GM12878 (cell line): ENCODE measurements around the gene ZNF281. TPM values are rescaled to one million over a fixed set of nuclear protein-coding genes. Genes with fewer than 3 reads are reported as not detected.

Experiments
- ATAC-seq: fragments of 200-7000 bp; cut with Tn5 transposase; 3 replicates; pipeline ENCODE4 v1.9.1; 2020; ENCODE audit warnings: mild to moderate bottlenecking, moderate library complexity
- BruUV-seq: library from RNA; stranded (reverse); fragments of 400-500 nt; replicated peaks from 2 replicates; lab custom pipeline; 2021; lab: Mats Ljungman, UMichigan
- CTCF ChIA-PET: fragments of 300-600 bp; sonication (Branson Sonifier 250); formaldehyde crosslinking; extraction: SDS; loops from one replicate; lab custom pipeline; 2021; ENCODE audit warnings: inconsistent platforms; lab: Yijun Ruan, JAX
- POLR2A ChIA-PET: fragments of 350-600 bp; formaldehyde crosslinking; extraction: SDS; loops from one replicate; lab custom pipeline; 2021; ENCODE audit warnings: inconsistent platforms; lab: Charles Lee
- RAD21 ChIA-PET: fragments of 300-600 bp; sonication (Branson Sonifier 250); formaldehyde crosslinking; loops from one replicate; lab custom pipeline; 2023; ENCODE audit warnings: antibody characterized with exemption; ENCODE audit not compliant: unreplicated experiment; lab: Charles Lee
- SMC1A ChIA-PET: fragments of 300-600 bp; sonication (Branson Sonifier 250); formaldehyde crosslinking; loops from one replicate; lab custom pipeline; 2023; ENCODE audit not compliant: unreplicated experiment, uncharacterized antibody; lab: Charles Lee
- DNase-seq: peaks from one replicate; pipeline ENCODE4 v3.0.0-alpha.2; 2011; ENCODE audit warnings: low read depth, low spot score
- FAIRE-seq: peaks from 3 replicates; lab custom pipeline; 2011; peaks lifted over from hg19 to GRCh38; lab: Jason Lieb, UNC
- H2AFZ ChIP-seq: 2 replicates; pipeline ENCODE4 v1.6.0; 2011; ENCODE audit warnings: low read depth, low read length, control low read depth; ENCODE audit not compliant: control insufficient read depth
- H3K27ac ChIP-seq: 2 replicates; pipeline ENCODE4 v1.5.1; 2011; ENCODE audit warnings: control low read depth; ENCODE audit not compliant: control insufficient read depth, insufficient read depth
- H3K27me3 ChIP-seq, 2 experiments: replicated peaks in 1 of 2; 2 replicates each; pipeline versions ENCODE4 v1.6.0 to v1.6.1; 2011; ENCODE audit warnings: low read length in 1 of 2; ENCODE audit not compliant: control insufficient read depth in 2 of 2, insufficient read depth in 2 of 2
- H3K36me3 ChIP-seq, 2 experiments: 2 replicates each; pipeline ENCODE4 v1.5.1; 2011; ENCODE audit warnings: low read length in 1 of 2; ENCODE audit not compliant: control insufficient read depth in 2 of 2, insufficient read depth in 2 of 2
- H3K4me1 ChIP-seq: 2 replicates; pipeline ENCODE4 v1.6.1; 2011; ENCODE audit warnings: mild to moderate bottlenecking, low read length, moderate library complexity, mixed read lengths; ENCODE audit not compliant: control insufficient read depth, insufficient read depth
- H3K4me2 ChIP-seq: 2 replicates; pipeline ENCODE4 v1.6.0; 2011; ENCODE audit warnings: control low read depth; ENCODE audit not compliant: control insufficient read depth, insufficient read depth
- H3K4me3 ChIP-seq: fragments of 200-600 bp; sonication (generic); 2 replicates; pipeline ENCODE4 v1.5.1; 2016
- H3K79me2 ChIP-seq: 2 replicates; pipeline ENCODE4 v1.6.0; 2011; ENCODE audit warnings: low read length; ENCODE audit not compliant: control insufficient read depth, insufficient read depth
- H3K9ac ChIP-seq: 2 replicates; pipeline ENCODE4 v1.8.0; 2011; ENCODE audit warnings: low read length, control low read depth, mixed read lengths; ENCODE audit not compliant: control insufficient read depth, insufficient read depth
- H3K9me3 ChIP-seq: replicated peaks from 3 replicates; pipeline ENCODE4 v1.5.1; 2011; ENCODE audit warnings: mild to moderate bottlenecking, low read length; ENCODE audit not compliant: control insufficient read depth, insufficient read depth
- H4K20me1 ChIP-seq: 2 replicates; pipeline ENCODE4 v1.6.0; 2011; ENCODE audit not compliant: control insufficient read depth, insufficient read depth
- BCL11A ChIP-seq: IDR thresholded peaks from 2 replicates; pipeline ENCODE4 v1.6.1; 2011; ENCODE audit warnings: low read depth, low read length
- CHD4 ChIP-seq: fragments of 200-600 bp; sonication (generic); IDR thresholded peaks from 2 replicates; pipeline ENCODE4 v1.6.1; 2016; ENCODE audit warnings: mild to moderate bottlenecking
- CUX1 ChIP-seq: IDR thresholded peaks from 2 replicates; pipeline ENCODE4 v1.6.1; 2012; ENCODE audit warnings: improper control_type of control experiment, low read depth, low read length; ENCODE audit not compliant: insufficient replicate concordance
- IRF4 ChIP-seq: IDR thresholded peaks from 2 replicates; pipeline ENCODE4 v1.6.1; 2011; ENCODE audit warnings: low read depth, low read length
- JUND ChIP-seq: IDR thresholded peaks from 2 replicates; pipeline ENCODE4 v1.6.1; 2012; ENCODE audit warnings: low read depth, mild to moderate bottlenecking, low read length, improper control_type of control experiment, moderate library complexity
- MLLT1 ChIP-seq: fragments of 450-650 bp; IDR thresholded peaks from 2 replicates; pipeline ENCODE4 v1.6.1; 2016; ENCODE audit warnings: mild to moderate bottlenecking
- POU2F2 ChIP-seq: IDR thresholded peaks from 3 replicates; pipeline ENCODE4 v1.6.1; 2011; ENCODE audit warnings: low read depth, mild to moderate bottlenecking, low read length, borderline replicate concordance
- RAD51 ChIP-seq: fragments of 450-650 bp; IDR thresholded peaks from 2 replicates; pipeline ENCODE4 v1.6.1; 2016; ENCODE audit warnings: moderate library complexity, mild to moderate bottlenecking, inconsistent platforms
- SUPT20H ChIP-seq: IDR thresholded peaks from 2 replicates; pipeline ENCODE4 v1.6.1; 2011; ENCODE audit warnings: low read depth, mild to moderate bottlenecking, low read length, moderate library complexity, borderline replicate concordance; ENCODE audit not compliant: control insufficient read depth
- ZNF384 ChIP-seq: IDR thresholded peaks from 2 replicates; pipeline ENCODE4 v1.6.1; 2012; ENCODE audit warnings: low read depth, mild to moderate bottlenecking, low read length, improper control_type of control experiment, borderline replicate concordance
- ZNF687 ChIP-seq: fragments of 450-650 bp; IDR thresholded peaks from 2 replicates; pipeline ENCODE4 v1.6.1; 2017; ENCODE audit warnings: mild to moderate bottlenecking, moderate library complexity
- ZZZ3 ChIP-seq: IDR thresholded peaks from 2 replicates; pipeline ENCODE4 v1.6.1; 2011; ENCODE audit warnings: low read depth; ENCODE audit not compliant: control insufficient read depth, insufficient read length
- WGBS: methylation state at CpG from one replicate; pipeline ENCODE4 v1.1.6; 2016; ENCODE audit warnings: low lambda C conversion rate; ENCODE audit not compliant: insufficient replicate concordance, insufficient coverage; ENCODE audit errors: missing lambda C conversion rate; 5-methylcytosine and 5-hydroxymethylcytosine counted together
- in situ Hi-C: fragments of 300-500 bp; cut with MboI; formaldehyde crosslinking; loops from 9 replicates; pipeline ENCODE4 v1.14.3; 2018; ENCODE audit warnings: mixed read lengths
- intact Hi-C: fragments of 100-400 bp; cut with micrococcal nuclease; formaldehyde crosslinking; loops from one replicate; pipeline ENCODE4 v1.14.2; 2022; ENCODE audit not compliant: unreplicated experiment
- polyA plus RNA-seq, 11 experiments: library from polyadenylated mRNA; depleted of rRNA in 4 of 11; unstranded in 6 of 11; stranded (reverse) in 5 of 11; fragments of >200 nt; fragmentation: Nextera tagmentation in 4 of 11; fragmentation: Illumina TruSeq in 1 of 11; extraction: Ambion mirVana in 4 of 11; extraction: Trizol in 1 of 11; gene quantifications; 1 replicate in 1 of 11; 2 replicates in 10 of 11; pipeline versions ENCODE4 v1.2.1 to v1.2.3, GENCODE V29; 2011 to 2016; ENCODE audit warnings: inconsistent platforms in 2 of 11, missing spikeins in 2 of 11, low read depth in 1 of 11
- total RNA-seq, 4 experiments: library from RNA; depleted of rRNA in 3 of 4; stranded (reverse); fragments of >200 nt in 3 of 4; fragmentation: Illumina TruSeq in 1 of 4; extraction: Trizol in 1 of 4; gene quantifications; 2 replicates each; pipeline versions ENCODE4 v1.2.1 to v1.2.3, GENCODE V29; 2013 to 2021

Gene ZNF281
- total and polyA plus RNA-seq, 10 of the 15 experiments (the other 5 are each of a cell fraction or from before 2014, with no cell fraction given) = 8.3 to 21.8 (median 15.4) TPM

- Histone ChIP-seq H2AFZ (no peak overlapping the region), H3K27ac (no peak overlapping the region), H3K27me3 (no peaks in the 10 kb centered on the region), H3K79me2 (no peaks in the 10 kb centered on the region), H3K4me1 (no peaks in the 10 kb centered on the region), H3K4me2 (no peak overlapping the region), H3K9ac (no peak overlapping the region), H3K9me3 (no peaks in the 10 kb centered on the region), H3K4me3 (no peak overlapping the region), H3K36me3 (no peaks in the 10 kb centered on the region), H4K20me1 (no peaks in the 10 kb centered on the region)
- BruUV-seq = no TSS peak
- ChIA-PET CTCF (interaction anchor here (0.5 to 1.4 kb wide), 3 partner anchors 8 to 66 kb away, joined by 3 to 4 read pairs (median 4); no protein-coding TSS in a partner anchor), SMC1A (interaction anchor here (0.7 to 2.0 kb wide), 9 partner anchors 9 to 93 kb away, joined by 3 to 7 read pairs (median 4); no protein-coding TSS in a partner anchor), RAD21 (interaction anchor here (0.8 kb wide), 1 partner anchor 96 kb away, joined by 3 read pairs; no protein-coding TSS in a partner anchor), POLR2A (interaction anchor here (0.6 kb wide), 1 partner anchor 516 kb away, joined by 3 read pairs; no protein-coding TSS in a partner anchor)
- no peak for FAIRE-seq
- ATAC-seq = no peak
- WGBS = 99% methylated on average over 3 of the region's 3 CpGs
- no peak for DNase-seq
- in situ Hi-C loops (no loop called here), intact Hi-C loops (no loop called here)
- TF ChIP-seq SUPT20H (no peak), ZNF687 (no peak), JUND (no peak), RAD51 (no peak), POU2F2 (no peak), CUX1 (no peak), CHD4 (no peak), BCL11A (no peak), ZNF384 (no peak), MLLT1 (no peak), ZZZ3 (no peak), IRF4 (no peak)
These were observed 37.5 kb downstream of the ZNF281 start for GRCh38 chr1:200372095-200372884.
